Caco-2 (cell line): Measurements from ENCODE around the gene PNP. TPM values are rescaled to one million over a fixed set of nuclear protein-coding genes. Genes with fewer than 3 reads are reported as not detected.
A peak's percentile ranks its signal among the peaks of the same experiment; 100 is the strongest.

Experiments used
- BruUV-seq: library from RNA; stranded (reverse); fragments of 400-500 nt; replicated peaks from 2 replicates; lab custom pipeline; 2021; lab: Mats Ljungman, UMichigan
- CTCF ChIA-PET: fragments of 300-600 bp; sonication (Branson Sonifier 250); formaldehyde crosslinking; loops from one replicate; lab custom pipeline; 2022; ENCODE audit warnings: antibody characterized with exemption; lab: Charles Lee
- POLR2A ChIA-PET: fragments of 300-600 bp; sonication (Branson Sonifier 250); formaldehyde crosslinking; loops from one replicate; lab custom pipeline; 2022; ENCODE audit warnings: antibody characterized with exemption; lab: Charles Lee
- DNase-seq, 2 experiments: peaks; one replicate each; pipeline versions ENCODE4 v3.0.0 to v3.0.0-alpha.2; 2020 to 2022
- H3K27me3 ChIP-seq: replicated peaks from 2 replicates; pipeline ENCODE4 v1.6.0; 2011; ENCODE audit warnings: low read length; ENCODE audit not compliant: control insufficient read depth, insufficient read depth
- H3K36me3 ChIP-seq: 2 replicates; pipeline ENCODE4 v1.5.1; 2011; ENCODE audit warnings: low read length; ENCODE audit not compliant: control insufficient read depth, insufficient read depth
- H3K4me1 ChIP-seq: fragments of 250-450 bp; sonication (Bioruptor Pico); 2 replicates; pipeline ENCODE4 v1.5.1; 2020; ENCODE audit warnings: mild to moderate bottlenecking
- H3K4me3 ChIP-seq: 2 replicates; pipeline ENCODE4 v1.5.1; 2011; ENCODE audit warnings: low read depth, mild to moderate bottlenecking, control low read depth, low read length
- H3K9me3 ChIP-seq: fragments of 250-450 bp; sonication (Bioruptor Pico); 2 replicates; pipeline ENCODE4 v1.5.1; 2020; ENCODE audit warnings: mild to moderate bottlenecking, moderate library complexity
- H3K27ac Mint-ChIP-seq: one replicate; pipeline ENCODE4 v1.8.0; 2022; ENCODE audit warnings: mixed read lengths; ENCODE audit not compliant: unreplicated experiment
- H3K27me3 Mint-ChIP-seq: one replicate; pipeline ENCODE4 v1.8.0; 2022; ENCODE audit warnings: mixed read lengths; ENCODE audit not compliant: insufficient read depth, unreplicated experiment
- H3K36me3 Mint-ChIP-seq: one replicate; pipeline ENCODE4 v1.8.0; 2022; ENCODE audit warnings: mild to moderate bottlenecking, mixed read lengths; ENCODE audit not compliant: insufficient read depth, unreplicated experiment
- H3K4me1 Mint-ChIP-seq: one replicate; pipeline ENCODE4 v1.8.0; 2022; ENCODE audit warnings: low read depth, mixed read lengths; ENCODE audit not compliant: unreplicated experiment
- H3K4me3 Mint-ChIP-seq: one replicate; pipeline ENCODE4 v1.8.0; 2022; ENCODE audit warnings: mild to moderate bottlenecking, moderate library complexity, mixed read lengths; ENCODE audit not compliant: unreplicated experiment
- H3K9me3 Mint-ChIP-seq: one replicate; pipeline ENCODE4 v1.8.0; 2022; ENCODE audit warnings: mixed read lengths; ENCODE audit not compliant: unreplicated experiment
- intact Hi-C: fragments of 100-400 bp; cut with micrococcal nuclease; formaldehyde crosslinking; loops from one replicate; pipeline ENCODE4 v1.10.0; 2022; ENCODE audit not compliant: unreplicated experiment
- total RNA-seq: library from RNA; stranded (reverse); gene quantifications from 2 replicates; pipeline ENCODE4 v1.2.3, GENCODE V29; 2022
- TF ChIP-seq, protein P1 (sequence below), 2 experiments: fragments of 200-600 bp in 1 of 2; IDR thresholded peaks; 1 replicate in 1 of 2; 2 replicates in 1 of 2; pipeline versions ENCODE4 v1.5.1 to v1.8.0; 2011 to 2022; ENCODE audit warnings: antibody characterized with exemption in 1 of 2, control low read depth in 1 of 2, inconsistent platforms in 1 of 2, low read depth in 1 of 2, low read length in 1 of 2, mild to moderate bottlenecking in 1 of 2, moderate library complexity in 1 of 2; ENCODE audit not compliant: insufficient read depth in 1 of 2, severe bottlenecking in 1 of 2, unreplicated experiment in 1 of 2

PNP gene
- total RNA-seq, 1 experiment from 2014 or later = 59.1 TPM

DNA sequence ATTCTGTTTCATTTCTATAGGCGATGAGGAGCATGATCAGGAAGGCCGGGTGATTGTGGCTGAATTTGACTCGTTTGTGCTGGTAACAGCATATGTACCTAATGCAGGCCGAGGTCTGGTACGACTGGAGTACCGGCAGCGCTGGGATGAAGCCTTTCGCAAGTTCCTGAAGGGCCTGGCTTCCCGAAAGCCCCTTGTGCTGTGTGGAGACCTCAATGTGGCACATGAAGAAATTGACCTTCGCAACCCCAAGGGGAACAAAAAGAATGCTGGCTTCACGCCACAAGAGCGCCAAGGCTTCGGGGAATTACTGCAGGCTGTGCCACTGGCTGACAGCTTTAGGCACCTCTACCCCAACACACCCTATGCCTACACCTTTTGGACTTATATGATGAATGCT, 12.2 kb upstream of the PNP start:
- Mint-ChIP-seq H3K4me1 (peaks cover 12% of the 10 kb centered on the region), H3K4me3 (peak overlapping the region; percentile 27), H3K9me3 (no peaks in the 10 kb centered on the region), H3K27me3 (no peaks in the 10 kb centered on the region), H3K27ac (peak overlapping the region; percentile 34), H3K36me3 (peaks cover 37% of the 10 kb centered on the region)
- H3K9me3 ChIP-seq = no peaks in the 10 kb centered on the region
- no peak overlapping the region for H3K4me3 ChIP-seq
- DNase-seq = no peak
- CTCF ChIA-PET = no interaction called here
- H3K4me1 ChIP-seq = peaks cover 7% of the 10 kb centered on the region; the same call in 1 of the 2 replicates
- intact Hi-C loops = loop anchor here (5.0 kb wide), 1 partner anchor 1055 kb away; the partner anchor contains the start of gene METTL3
- POLR2A ChIA-PET = no interaction called here
- BruUV-seq = no TSS peak
- peaks cover 6% of the 10 kb centered on the region; the same call in 1 of the 2 replicates for H3K36me3 ChIP-seq
- H3K27me3 ChIP-seq = no peaks in the 10 kb centered on the region
- TF ChIP-seq, protein P1, sequence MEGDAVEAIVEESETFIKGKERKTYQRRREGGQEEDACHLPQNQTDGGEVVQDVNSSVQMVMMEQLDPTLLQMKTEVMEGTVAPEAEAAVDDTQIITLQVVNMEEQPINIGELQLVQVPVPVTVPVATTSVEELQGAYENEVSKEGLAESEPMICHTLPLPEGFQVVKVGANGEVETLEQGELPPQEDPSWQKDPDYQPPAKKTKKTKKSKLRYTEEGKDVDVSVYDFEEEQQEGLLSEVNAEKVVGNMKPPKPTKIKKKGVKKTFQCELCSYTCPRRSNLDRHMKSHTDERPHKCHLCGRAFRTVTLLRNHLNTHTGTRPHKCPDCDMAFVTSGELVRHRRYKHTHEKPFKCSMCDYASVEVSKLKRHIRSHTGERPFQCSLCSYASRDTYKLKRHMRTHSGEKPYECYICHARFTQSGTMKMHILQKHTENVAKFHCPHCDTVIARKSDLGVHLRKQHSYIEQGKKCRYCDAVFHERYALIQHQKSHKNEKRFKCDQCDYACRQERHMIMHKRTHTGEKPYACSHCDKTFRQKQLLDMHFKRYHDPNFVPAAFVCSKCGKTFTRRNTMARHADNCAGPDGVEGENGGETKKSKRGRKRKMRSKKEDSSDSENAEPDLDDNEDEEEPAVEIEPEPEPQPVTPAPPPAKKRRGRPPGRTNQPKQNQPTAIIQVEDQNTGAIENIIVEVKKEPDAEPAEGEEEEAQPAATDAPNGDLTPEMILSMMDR (IDR thresholded peaks at IDR 0.05; ENCODE audit: insufficient read depth in 1 of 2, low read depth in 1 of 2, low read length in 1 of 2, severe bottlenecking in 1 of 2, unreplicated experiment in 1 of 2) = no peak

DNA sequence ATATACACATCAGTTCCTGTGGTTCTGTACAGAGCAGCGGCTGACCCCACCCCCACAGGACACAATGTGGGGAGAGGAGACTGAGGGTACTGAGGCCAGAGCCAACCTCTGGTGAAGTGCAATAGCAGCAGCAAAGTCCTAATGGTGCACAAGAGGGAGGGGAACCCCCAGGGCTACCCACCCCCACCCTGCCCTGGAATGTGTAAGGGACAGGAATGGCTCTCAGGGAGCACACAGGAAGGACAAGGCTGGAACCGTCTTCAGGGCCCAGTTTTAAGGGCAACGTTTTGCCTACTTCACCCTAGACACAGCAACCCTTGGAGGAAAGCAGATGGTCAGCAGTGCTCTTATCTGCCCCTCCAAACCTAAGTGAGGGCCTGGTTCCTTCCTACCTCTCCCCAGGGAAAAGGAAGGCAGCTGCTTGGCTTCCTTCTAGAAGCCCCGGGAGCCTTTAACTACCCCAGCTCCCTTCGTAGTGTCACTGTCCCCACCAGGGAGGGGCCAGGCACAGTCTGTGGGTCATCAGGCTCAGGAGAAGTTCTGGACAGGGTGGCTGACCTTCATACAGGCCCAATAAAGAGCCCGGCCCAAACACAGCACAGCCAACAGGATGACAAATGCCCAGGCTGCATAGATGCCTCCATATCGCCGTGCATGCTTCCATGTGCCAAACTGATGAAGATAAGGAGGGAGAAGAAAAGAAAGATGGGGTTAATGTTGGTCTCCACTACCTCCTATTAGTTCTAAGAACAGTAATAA, 11.0 kb upstream of the PNP start:
- Mint-ChIP-seq H3K36me3 (peaks cover 32% of the 10 kb centered on the region), H3K4me1 (peaks cover 17% of the 10 kb centered on the region), H3K9me3 (no peaks in the 10 kb centered on the region), H3K4me3 (no peak overlapping the region), H3K27ac (peak overlapping the region; percentile 34), H3K27me3 (no peaks in the 10 kb centered on the region)
- Histone ChIP-seq H3K4me3 (no peak overlapping the region), H3K36me3 (0 out of 2 replicates have a peak, but pooled peaks cover 3% of the 10 kb centered on the region), H3K27me3 (no peaks in the 10 kb centered on the region), H3K9me3 (no peaks in the 10 kb centered on the region), H3K4me1 (peaks cover 16% of the 10 kb centered on the region)
- DNase-seq = no peak
- intact Hi-C loops = loop anchor here (5.0 kb wide), 1 partner anchor 1054 kb away; the partner anchor contains the start of gene METTL3
- ChIA-PET POLR2A (no interaction called here), CTCF (no interaction called here)
- no TSS peak for BruUV-seq
- TF ChIP-seq, protein P1 (IDR thresholded peaks at IDR 0.05; ENCODE audit: insufficient read depth in 1 of 2, low read depth in 1 of 2, low read length in 1 of 2, severe bottlenecking in 1 of 2, unreplicated experiment in 1 of 2) = no peak

- intact Hi-C loops = loop anchor here (1.0 to 2.0 kb wide), 4 partner anchors 9 to 222 kb away; partner anchors contain the start of gene PNP
- Mint-ChIP-seq H3K4me1 (peaks cover 17% of the 10 kb centered on the region), H3K27me3 (no peaks in the 10 kb centered on the region), H3K9me3 (no peaks in the 10 kb centered on the region), H3K36me3 (peaks cover 32% of the 10 kb centered on the region), H3K27ac (peak overlapping the region; percentile 96), H3K4me3 (peak overlapping the region; percentile 83)
- ChIA-PET CTCF (interaction anchor here (1.0 to 1.4 kb wide), 3 partner anchors 45 to 230 kb away, joined by 3 to 9 read pairs (median 4); no protein-coding TSS in a partner anchor), POLR2A (interaction anchor here (0.9 to 2.5 kb wide), 13 partner anchors 10 to 223 kb away, joined by 3 to 60 read pairs (median 6); partner anchors contain the start of genes PARP2, PNP and TEP1)
- H3K27me3 ChIP-seq = no peaks in the 10 kb centered on the region
- H3K9me3 ChIP-seq = no peaks in the 10 kb centered on the region
- H3K4me3 ChIP-seq = peak overlapping the region; percentile 93
- BruUV-seq = TSS peak; percentile 48
- TF ChIP-seq, protein P1 (IDR thresholded peaks at IDR 0.05; ENCODE audit: insufficient read depth in 1 of 2, low read depth in 1 of 2, low read length in 1 of 2, severe bottlenecking in 1 of 2, unreplicated experiment in 1 of 2) = no peak
- peaks cover 16% of the 10 kb centered on the region for H3K4me1 ChIP-seq
- DNase-seq = peak; percentile 69 to 73
- 0 out of 2 replicates have a peak, but pooled peaks cover 3% of the 10 kb centered on the region for H3K36me3 ChIP-seq
Measured at GRCh38 chr14:20460458-20461224, 8.6 kb upstream of the PNP start.
